Measurements from ENCODE around the gene THADA.
A peak's percentile ranks its signal among the peaks of the same experiment; 100 is the strongest.

Gene THADA

GRCh38 chr2:43349904-43350303, 245.9 kb downstream of the THADA start:
- in situ Hi-C loops (cut with HindIII; ENCODE audit: low sequenced_read_pairs): no loop called here
- DNase-seq (ENCODE audit: low read depth, low spot score): peak; percentile 56
- no peak overlapping the region for H3K4me3 ChIP-seq (ENCODE audit: low read depth, low read length)
- TF ChIP-seq CTCF (IDR thresholded peaks at IDR 0.05; ENCODE audit: low read depth, low read length): no peak

DNA sequence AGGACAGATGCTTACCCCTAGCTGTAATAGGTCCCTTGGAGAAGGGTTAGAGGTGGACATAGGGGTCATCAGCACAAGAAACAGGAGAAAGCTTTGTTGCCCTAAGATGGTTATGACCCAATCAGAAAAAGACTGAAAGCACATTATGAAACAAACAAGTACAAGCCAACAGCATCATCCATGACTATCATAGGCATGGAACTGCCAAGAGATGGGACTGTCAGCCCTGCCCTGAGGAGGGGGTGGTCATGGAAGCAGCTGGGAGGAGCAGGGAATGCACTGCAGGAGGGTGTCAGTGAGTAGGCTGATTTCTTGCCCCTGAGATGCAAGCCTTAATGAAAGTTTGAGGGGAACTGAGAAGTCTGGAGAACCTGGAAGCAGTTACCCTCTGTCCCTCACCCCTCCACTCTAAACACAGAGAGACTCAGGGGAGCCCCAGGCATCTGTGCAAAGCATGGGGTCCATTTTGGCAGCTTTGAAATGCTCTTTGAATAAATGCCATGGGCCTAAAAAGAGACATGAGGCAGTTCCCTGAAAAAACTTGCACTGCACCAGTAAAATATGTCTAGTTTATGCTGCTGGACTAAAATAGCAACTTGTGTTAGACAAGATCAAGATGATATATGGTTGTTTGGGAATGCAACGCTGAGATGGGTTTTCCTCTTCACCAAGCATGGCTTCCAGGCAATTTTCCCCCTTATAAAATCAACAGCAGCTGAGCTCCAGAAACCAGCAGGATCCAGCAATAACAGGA, 246.8 kb downstream of the THADA start:
- H3K4me3 ChIP-seq (ENCODE audit: low read depth, low read length): no peak overlapping the region
- no peak for DNase-seq (ENCODE audit: low read depth, low spot score)
- no peak for TF ChIP-seq CTCF (IDR thresholded peaks at IDR 0.05; ENCODE audit: low read depth, low read length)
- in situ Hi-C loops (cut with HindIII; ENCODE audit: low sequenced_read_pairs): no loop called here

- in situ Hi-C loops (cut with HindIII; ENCODE audit: low sequenced_read_pairs): no loop called here
- no peak overlapping the region for H3K4me3 ChIP-seq (ENCODE audit: low read depth, low read length)
- no peak for DNase-seq (ENCODE audit: low read depth, low spot score)
- TF ChIP-seq CTCF (IDR thresholded peaks at IDR 0.05; ENCODE audit: low read depth, low read length): no peak
These were observed 248.1 kb downstream of the THADA start for GRCh38 chr2:43347746-43348145.

- no peak overlapping the region for H3K4me3 ChIP-seq (ENCODE audit: low read depth, low read length)
- no peak for DNase-seq (ENCODE audit: low read depth, low spot score)
- no peak for TF ChIP-seq CTCF (IDR thresholded peaks at IDR 0.05; ENCODE audit: low read depth, low read length)
- in situ Hi-C loops (cut with HindIII; ENCODE audit: low sequenced_read_pairs): no loop called here
These were observed 249.0 kb downstream of the THADA start for GRCh38 chr2:43346602-43347567.

- no peak for TF ChIP-seq CTCF (IDR thresholded peaks at IDR 0.05; ENCODE audit: low read depth, low read length)
- in situ Hi-C loops (cut with HindIII; ENCODE audit: low sequenced_read_pairs): no loop called here
- H3K4me3 ChIP-seq (ENCODE audit: low read depth, low read length): no peak overlapping the region
- no peak for DNase-seq (ENCODE audit: low read depth, low spot score)
These were observed 250.0 kb downstream of the THADA start for GRCh38 chr2:43345872-43346271.

- H3K4me3 ChIP-seq (ENCODE audit: low read depth, low read length): no peak overlapping the region
- DNase-seq (ENCODE audit: low read depth, low spot score): peak; percentile 62
- in situ Hi-C loops (cut with HindIII; ENCODE audit: low sequenced_read_pairs): no loop called here
- no peak for TF ChIP-seq CTCF (IDR thresholded peaks at IDR 0.05; ENCODE audit: low read depth, low read length)
These were observed 250.4 kb downstream of the THADA start for GRCh38 chr2:43345391-43345813.
